Activated T-helper 17 cell treated with anti-CD3 and anti-CD28 coated beads, Interleukin-2, amount 50 U/mL, for 72 hours (primary cell): Measurements from ENCODE around the gene WDR38. TPM values are rescaled to one million over a fixed set of nuclear protein-coding genes. Genes with fewer than 3 reads are reported as not detected.
A peak's percentile ranks its signal among the peaks of the same experiment; 100 is the strongest.
"Not testable (repeated sequence)": the region's sequence is repeated elsewhere in the genome, so short reads cannot be mapped to it uniquely, and the experiment has no call there.

Experiments used
- ATAC-seq: fragments of 150-1000 bp; cut with Tn5 transposase; replicated peaks from 2 replicates; pipeline ENCODE4 v1.10.0; 2021; ENCODE audit warnings: mild to moderate bottlenecking, moderate library complexity
- H3K27ac Mint-ChIP-seq: one replicate; pipeline ENCODE4 v1.8.0; 2022; ENCODE audit warnings: mixed read lengths
- H3K27me3 Mint-ChIP-seq: one replicate; pipeline ENCODE4 v1.8.0; 2022; ENCODE audit warnings: mixed read lengths
- H3K36me3 Mint-ChIP-seq: one replicate; pipeline ENCODE4 v1.8.0; 2022; ENCODE audit warnings: low read depth, mild to moderate bottlenecking, mixed read lengths
- H3K4me1 Mint-ChIP-seq: one replicate; pipeline ENCODE4 v1.8.0; 2022; ENCODE audit warnings: mixed read lengths
- H3K4me3 Mint-ChIP-seq: one replicate; pipeline ENCODE4 v1.8.0; 2022; ENCODE audit warnings: mild to moderate bottlenecking, mixed read lengths
- H3K9me3 Mint-ChIP-seq: one replicate; pipeline ENCODE4 v1.8.0; 2022; ENCODE audit warnings: mixed read lengths
- total RNA-seq, 2 donors: library from RNA; stranded (reverse); gene quantifications; one replicate each; pipeline ENCODE4 v1.2.3, GENCODE V29; 2022

The WDR38 gene
- total RNA-seq, 2 donors from 2014 or later = not detected

DNA sequence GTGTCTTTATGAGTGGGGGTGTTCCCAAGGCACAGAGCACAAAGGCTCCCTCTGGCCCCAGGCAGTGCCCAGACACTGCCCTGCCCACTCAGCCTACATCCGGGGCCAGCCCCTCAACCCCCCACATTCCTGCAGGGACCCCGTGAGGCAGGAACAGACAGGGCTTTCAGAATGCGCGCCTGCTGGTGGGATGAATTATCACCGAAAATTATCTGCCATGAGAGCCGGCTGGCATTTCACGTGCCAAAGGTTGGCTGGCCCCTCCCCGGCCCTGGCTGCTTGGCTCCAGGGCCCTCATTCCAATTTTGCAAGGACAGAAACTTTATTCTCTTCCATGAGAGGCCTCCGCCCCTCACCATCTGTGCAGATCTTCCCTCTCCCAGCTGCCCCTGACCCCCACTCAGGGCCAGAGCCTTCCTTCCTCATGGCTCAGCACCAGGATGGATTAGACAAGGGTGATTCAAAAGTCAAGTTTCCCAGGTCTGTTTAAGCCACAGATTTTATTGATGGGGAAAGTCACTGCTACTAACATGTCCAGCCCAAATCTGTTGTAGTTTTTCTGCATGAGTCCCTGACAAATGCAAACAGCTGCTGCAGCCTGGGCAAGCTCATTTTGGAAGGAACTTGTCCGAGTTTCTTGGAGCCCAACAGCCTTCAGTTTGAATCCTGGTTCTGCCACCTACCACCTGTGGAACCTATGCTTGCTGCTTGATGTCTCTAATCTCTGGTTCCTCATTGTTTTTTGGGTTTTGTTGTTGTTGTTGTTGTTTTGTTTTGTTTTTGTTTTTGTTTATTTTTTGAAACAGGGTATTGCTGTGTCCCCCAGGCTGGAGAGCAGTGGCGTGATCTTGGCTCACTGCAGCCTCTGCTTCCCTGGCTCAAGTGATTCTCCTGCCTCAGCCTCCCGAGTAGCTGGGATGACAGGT lies 32.3 kb upstream of the WDR38 start:
- Mint-ChIP-seq H3K36me3 (no peaks in the 10 kb centered on the region), H3K27me3 (peaks cover 6% of the 10 kb centered on the region), H3K27ac (no peak overlapping the region), H3K4me1 (peaks cover 5% of the 10 kb centered on the region), H3K9me3 (no peaks in the 10 kb centered on the region), H3K4me3 (no peak overlapping the region)
- ATAC-seq = no peak

DNA sequence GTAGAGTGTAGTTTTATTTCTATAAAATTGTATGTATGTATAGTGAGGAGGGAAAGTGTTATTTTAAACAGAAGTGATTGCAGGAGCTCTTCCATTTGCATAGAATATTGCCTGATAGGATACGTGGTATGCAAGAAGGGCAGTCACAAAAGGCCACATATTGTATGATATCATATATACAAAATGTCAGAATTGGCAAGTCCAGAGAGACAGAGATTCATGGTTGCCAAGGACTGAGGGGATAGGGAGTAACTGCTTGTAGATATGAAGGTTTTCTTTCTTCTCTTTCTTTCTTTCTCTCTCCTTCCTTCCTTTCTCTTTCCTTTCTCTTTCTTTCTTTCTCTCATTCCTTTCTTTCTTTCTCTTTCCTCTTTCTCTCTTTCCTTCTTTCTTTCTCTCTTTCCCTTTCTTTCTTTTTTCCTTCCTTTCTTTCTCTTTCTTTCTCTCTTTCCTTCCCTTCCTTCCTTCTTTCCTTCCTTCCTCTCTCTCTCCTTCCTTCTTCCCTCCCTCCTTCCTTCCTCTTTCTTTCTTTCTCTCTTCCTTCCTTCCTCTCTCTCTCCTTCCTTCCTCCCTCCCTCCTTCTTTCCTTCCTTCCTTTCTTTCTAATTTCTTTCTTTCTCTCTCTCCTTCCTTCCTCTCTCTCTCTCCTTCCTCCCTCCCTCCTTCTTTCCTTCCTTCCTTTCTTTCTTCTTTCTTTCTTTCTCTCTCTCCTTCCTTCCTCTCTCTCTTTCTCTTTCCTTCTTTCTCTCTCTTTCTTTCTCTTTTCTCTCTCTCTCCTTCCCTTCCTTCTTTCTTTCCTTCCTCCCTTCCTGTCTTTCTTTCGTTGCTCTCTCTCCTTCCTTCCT lies 24.5 kb upstream of the WDR38 start:
- Mint-ChIP-seq H3K27ac (no peak overlapping the region), H3K9me3 (peaks cover 4% of the 10 kb centered on the region), H3K4me3 (no peak overlapping the region), H3K36me3 (no peaks in the 10 kb centered on the region), H3K4me1 (no peaks in the 10 kb centered on the region), H3K27me3 (no peaks in the 10 kb centered on the region)
- ATAC-seq = no peak

DNA sequence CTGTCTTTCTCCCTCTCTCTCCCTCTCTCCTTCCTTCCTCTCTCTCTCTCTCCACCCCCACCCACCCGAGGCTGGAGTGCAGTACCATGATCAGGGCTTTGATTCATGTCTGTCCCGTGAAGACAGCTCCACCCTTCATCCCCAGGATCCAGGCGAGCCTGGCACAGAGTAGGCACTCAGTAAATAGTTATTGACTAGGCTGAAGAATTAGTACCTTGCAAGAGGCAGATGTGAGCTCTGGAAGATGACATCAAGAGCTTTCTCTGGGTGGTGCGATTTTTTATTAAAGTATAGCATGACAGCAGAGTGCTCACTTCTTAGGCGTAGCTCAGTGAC lies 24.0 kb upstream of the WDR38 start:
- Mint-ChIP-seq H3K9me3 (peaks cover 4% of the 10 kb centered on the region), H3K4me3 (no peak overlapping the region), H3K27ac (no peak overlapping the region), H3K36me3 (no peaks in the 10 kb centered on the region), H3K27me3 (no peaks in the 10 kb centered on the region), H3K4me1 (no peaks in the 10 kb centered on the region)
- ATAC-seq = no peak

DNA sequence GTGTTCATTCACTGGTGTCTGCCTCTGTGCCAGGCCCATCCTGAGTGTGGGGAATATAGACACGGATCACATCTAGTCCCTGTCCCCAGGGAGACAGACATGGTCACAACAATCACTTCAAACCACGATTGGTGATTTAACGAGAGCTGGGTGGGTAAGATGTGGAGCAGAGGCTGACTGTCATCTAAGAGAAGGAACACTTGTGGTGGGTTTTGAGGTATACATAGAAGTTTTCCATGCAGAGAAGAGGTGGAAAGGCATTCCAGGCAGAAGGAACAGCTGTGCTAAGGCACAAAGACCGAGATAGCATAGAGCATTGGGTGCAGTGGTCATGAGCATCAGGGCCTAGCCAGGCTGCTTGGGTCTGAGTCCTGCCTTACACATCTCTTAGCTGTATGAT lies 22.7 kb upstream of the WDR38 start:
- Mint-ChIP-seq H3K27me3 (no peaks in the 10 kb centered on the region), H3K4me3 (no peak overlapping the region), H3K9me3 (peaks cover 4% of the 10 kb centered on the region), H3K27ac (no peak overlapping the region), H3K36me3 (no peaks in the 10 kb centered on the region), H3K4me1 (no peaks in the 10 kb centered on the region)
- no peak for ATAC-seq

DNA sequence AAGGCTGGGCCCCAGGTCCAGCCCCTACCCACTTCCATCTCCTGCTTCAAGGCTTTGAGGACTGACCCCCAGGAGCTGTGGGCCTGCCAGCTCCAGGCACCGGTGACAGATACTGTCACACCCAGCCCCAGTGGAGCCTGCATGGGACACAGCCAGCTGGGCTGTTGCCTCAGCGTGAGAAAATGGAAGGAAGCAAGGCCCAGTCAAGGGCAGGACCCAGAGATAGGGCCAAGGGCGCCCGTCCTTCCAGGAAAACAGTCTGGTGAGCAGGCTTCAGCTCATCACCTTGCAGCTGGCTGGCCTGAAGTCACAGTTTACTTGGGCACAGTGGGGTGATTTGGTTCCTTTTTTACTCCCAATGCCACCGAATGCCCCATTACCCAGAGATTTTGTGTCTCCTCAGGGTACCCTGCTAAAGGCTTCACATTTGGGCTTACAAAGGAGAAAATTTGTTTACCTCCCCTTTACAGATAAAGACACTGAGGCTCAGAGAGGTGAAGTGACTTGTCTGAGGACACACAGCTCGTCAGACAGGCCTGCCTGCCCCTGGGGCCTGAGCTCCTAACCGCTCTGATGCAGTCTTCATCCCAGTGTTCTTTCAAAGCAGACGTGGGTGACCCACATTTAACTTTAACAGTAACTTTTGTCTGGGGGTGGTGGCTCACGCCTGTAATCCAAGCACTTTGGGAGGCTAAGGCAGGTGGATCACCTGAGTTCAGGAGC lies 21.5 kb upstream of the WDR38 start:
- Mint-ChIP-seq H3K27me3 (no peaks in the 10 kb centered on the region), H3K36me3 (no peaks in the 10 kb centered on the region), H3K4me1 (no peaks in the 10 kb centered on the region), H3K27ac (no peak overlapping the region), H3K4me3 (no peak overlapping the region), H3K9me3 (no peaks in the 10 kb centered on the region)
- ATAC-seq = no peak

DNA sequence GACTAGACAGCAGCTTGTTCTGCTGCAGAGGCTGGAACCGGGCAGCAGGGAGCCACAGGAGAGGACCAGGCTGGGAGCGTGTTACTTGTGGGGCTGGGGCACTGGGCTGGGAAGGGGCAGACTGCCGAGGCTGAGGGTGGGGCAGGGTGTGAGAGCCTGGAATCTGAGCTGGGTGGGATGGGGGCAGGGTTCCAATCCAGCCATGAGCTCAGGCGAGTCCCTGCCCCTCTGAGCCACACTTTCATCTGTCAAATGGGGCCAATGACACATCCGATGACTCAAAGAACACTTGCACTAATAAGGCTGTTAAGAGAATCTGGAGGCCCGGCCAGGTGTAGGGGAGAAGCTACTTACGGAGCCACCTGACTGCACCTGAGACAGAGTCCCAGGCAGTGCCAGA lies 18.7 kb upstream of the WDR38 start:
- Mint-ChIP-seq H3K27me3 (peaks cover 6% of the 10 kb centered on the region), H3K27ac (no peak overlapping the region), H3K9me3 (no peaks in the 10 kb centered on the region), H3K4me1 (no peaks in the 10 kb centered on the region), H3K4me3 (no peak overlapping the region), H3K36me3 (no peaks in the 10 kb centered on the region)
- peak; percentile 51 for ATAC-seq

DNA sequence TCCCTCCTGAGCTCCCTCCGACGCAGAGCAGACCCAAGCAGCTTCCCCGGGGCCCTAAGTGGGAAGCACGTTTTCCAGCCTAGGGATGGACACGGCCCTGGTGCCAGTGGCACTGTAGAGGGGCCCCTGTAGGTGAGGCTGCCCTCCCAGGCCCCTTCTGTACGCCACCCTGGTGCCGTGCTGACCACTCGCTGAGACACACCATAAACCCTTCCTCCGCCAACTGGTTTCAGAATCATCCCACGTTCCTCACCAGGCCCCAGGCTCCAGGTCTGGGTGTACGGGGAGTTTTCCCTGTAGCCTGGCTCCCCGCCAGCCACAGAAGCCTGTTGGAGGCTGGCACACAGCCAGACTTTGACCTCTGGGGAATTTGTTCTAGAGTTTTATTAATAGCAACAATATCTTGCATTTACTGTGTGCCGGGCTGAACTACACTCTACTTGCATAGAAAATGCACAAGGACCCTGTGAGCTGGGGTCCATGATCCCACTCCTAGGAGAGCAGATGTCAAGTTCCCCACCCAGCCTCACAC lies 18.2 kb upstream of the WDR38 start:
- no peak for ATAC-seq
- Mint-ChIP-seq H3K36me3 (no peaks in the 10 kb centered on the region), H3K4me1 (no peaks in the 10 kb centered on the region), H3K4me3 (no peak overlapping the region), H3K27me3 (peaks cover 6% of the 10 kb centered on the region), H3K9me3 (no peaks in the 10 kb centered on the region), H3K27ac (no peak overlapping the region)

DNA sequence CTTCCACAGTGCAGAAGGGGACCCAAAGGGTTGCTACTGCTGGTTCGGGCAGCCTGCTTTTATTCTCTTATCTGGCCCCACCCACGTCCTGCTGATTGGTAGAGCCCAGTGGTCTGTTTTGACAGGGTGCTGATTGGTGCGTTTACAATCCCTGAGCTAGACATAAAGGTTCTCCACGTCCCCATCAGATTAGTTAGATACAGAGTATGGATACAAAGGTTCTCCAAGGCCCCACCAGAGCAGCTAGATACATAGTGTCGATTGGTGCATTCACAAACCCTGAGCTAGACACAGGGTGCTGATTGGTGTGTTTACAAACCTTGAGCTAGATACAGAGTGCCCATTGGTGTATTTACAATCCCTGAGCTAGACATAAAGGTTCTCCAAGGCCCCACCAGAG lies 15.1 kb upstream of the WDR38 start:
- H3K27ac Mint-ChIP-seq, H3K36me3 Mint-ChIP-seq, H3K4me1 Mint-ChIP-seq, H3K9me3 Mint-ChIP-seq, H3K27me3 Mint-ChIP-seq, H3K4me3 Mint-ChIP-seq, ATAC-seq: not testable (repeated sequence)

DNA sequence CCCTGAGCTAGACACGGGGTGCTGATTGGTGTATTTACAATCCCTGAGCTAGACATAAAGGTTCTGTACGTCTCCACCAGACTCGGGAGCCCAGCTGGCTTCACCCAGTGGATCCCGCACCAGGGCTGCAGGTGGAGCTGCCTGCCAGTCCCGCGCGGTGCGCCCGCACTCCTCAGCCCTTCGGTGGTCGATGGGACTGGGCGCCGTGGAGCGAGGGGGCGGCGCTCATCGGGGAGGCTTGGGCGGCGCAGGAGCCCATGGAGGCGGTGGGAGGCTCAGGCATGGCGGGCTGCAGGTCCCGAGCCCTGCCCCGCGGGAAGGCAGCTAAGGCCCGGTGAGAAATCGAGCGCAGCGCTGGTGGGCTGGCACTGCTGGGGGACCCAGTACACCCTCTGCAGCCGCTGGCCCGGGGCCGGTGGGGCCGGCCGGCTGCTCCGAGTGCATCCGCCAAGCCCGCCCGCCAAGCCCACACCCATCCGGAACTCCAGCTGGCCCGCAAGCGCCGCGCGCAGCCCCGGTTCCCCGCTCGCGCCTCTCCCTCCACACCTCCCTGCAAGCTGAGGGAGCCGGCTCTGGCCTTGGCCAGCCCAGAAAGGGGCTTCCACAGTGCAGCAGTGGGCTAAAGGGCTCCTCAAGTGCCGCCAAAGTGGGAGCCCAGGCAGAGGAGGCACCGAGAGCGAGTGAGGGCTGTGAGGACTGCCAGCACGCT lies 14.5 kb upstream of the WDR38 start:
- H3K27me3 Mint-ChIP-seq, H3K27ac Mint-ChIP-seq, ATAC-seq, H3K4me1 Mint-ChIP-seq, H3K36me3 Mint-ChIP-seq, H3K9me3 Mint-ChIP-seq, H3K4me3 Mint-ChIP-seq: not testable (repeated sequence)

DNA sequence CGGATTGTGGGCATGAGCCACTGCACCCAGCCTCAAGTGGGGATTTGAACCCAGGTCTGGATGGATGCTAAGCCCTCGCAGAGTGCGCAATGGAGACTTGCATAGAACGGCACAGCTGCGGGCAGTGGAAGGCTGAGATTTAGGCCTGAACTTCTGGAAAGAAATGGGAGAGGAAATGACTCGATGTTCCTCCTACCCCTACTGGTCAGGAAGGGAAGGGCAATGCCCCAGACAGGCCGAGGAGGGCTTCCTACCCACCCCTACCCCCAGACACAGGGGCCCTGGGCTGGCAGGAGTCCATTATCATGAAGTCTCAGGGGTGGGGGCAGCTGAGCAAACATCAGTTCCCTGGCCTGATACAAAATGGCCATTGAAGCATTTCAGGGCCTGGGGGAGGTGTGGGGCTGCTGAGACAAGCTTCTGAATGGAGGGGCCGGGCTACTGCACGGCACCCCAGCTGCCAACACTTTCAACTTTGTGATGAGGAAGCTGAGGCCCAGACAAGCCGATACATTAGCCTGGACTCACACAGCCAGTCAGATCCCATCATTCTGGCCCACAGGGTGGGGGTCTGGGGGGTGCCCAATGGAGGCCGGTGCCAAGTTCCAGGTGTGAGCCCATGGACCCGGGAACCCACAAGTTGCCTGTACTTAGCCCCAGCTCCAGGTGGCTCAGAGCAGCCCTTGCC lies 13.5 kb upstream of the WDR38 start:
- Mint-ChIP-seq H3K27ac (no peak overlapping the region), H3K4me1 (no peaks in the 10 kb centered on the region), H3K36me3 (no peaks in the 10 kb centered on the region), H3K9me3 (no peaks in the 10 kb centered on the region), H3K27me3 (peaks cover 6% of the 10 kb centered on the region), H3K4me3 (no peak overlapping the region)
- no peak for ATAC-seq

DNA sequence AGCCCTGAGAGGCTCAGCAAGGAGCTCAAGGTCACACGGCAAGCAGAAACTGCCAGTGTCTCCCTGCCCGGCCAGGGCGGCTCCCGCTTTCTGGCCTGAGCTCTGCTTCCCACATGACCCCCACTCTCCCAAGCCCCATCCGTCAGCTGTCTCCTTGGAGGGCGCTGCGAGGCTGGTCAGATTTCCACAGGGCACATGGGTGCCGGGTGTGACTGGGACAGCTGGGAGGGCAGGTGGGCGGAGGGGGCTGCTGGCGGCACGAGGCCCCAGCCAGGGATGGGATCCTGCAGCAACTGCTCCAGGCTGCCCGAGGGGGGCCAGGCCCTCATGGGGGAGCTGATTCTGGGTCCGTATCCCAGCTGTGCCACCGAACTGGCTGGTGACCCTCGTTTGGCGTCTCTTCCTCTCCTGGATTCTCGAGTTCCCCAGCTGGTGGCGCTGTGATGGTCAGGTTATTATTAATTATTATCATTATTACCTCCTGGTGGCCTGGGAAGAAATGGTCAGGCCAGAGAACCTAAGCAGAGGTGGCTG lies 12.9 kb upstream of the WDR38 start:
- Mint-ChIP-seq H3K4me3 (no peak overlapping the region), H3K36me3 (no peaks in the 10 kb centered on the region), H3K4me1 (no peaks in the 10 kb centered on the region), H3K27ac (no peak overlapping the region), H3K27me3 (peaks cover 6% of the 10 kb centered on the region), H3K9me3 (no peaks in the 10 kb centered on the region)
- ATAC-seq = no peak

DNA sequence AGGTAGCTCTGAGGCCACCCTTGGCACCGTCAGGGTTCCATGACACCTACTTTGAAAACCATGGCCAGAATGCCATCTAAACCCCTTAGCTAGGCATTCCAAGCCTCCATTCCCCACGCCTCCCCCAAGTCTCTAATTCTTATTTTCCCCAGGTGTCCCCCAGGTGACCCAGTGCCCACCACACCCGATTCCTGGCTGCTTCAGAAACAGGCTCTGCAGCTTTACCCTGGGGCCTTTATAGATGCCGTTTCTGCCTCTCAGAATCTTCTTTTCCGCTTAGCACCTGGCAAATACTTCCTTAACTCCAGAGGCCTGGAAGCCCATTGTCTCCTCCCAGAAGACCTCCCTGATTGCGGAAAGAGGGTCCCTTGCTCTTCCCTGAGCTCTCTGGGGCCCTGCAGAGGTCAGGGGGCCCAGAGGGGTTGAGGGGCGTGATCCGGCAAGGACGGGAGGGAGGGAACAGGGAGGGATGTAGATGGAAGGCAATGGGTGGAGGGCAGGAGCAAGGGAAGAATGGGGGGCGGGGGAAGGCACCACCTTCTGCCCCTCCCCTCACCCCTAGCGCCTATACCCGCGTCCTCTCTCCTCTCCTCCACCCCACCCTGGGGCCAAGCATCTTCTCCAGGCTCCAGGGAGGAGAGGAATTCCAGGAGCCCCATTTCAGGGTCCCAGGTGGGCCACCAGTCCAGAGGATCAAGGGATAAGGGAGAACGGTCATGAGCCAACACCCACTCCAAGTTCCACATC lies 12.0 kb upstream of the WDR38 start:
- Mint-ChIP-seq H3K4me1 (no peaks in the 10 kb centered on the region), H3K36me3 (no peaks in the 10 kb centered on the region), H3K27me3 (peaks cover 9% of the 10 kb centered on the region), H3K4me3 (no peak overlapping the region), H3K9me3 (no peaks in the 10 kb centered on the region), H3K27ac (no peak overlapping the region)
- no peak for ATAC-seq
